NCI-H187 (cell line): ENCODE measurements around the gene CDR2L.
"Not testable (repeated sequence)": the region's sequence is repeated elsewhere in the genome, so short reads cannot be mapped to it uniquely, and the experiment has no call there.

Source experiments
- DNase-seq, 2 experiments: peaks; one replicate each; lab custom pipeline; 2025; lab: John Stamatoyannopoulos, UW

Gene CDR2L

GRCh38 chr17:75011401-75012095, 24.1 kb downstream of the CDR2L start:
- no peak for DNase-seq

- DNase-seq = no peak
These were observed 24.6 kb downstream of the CDR2L start for GRCh38 chr17:75012096-75012345.

- peak; percentile 53 to 66 for DNase-seq
These were observed 25.1 kb downstream of the CDR2L start, which contains the start of gene MRPL58 for GRCh38 chr17:75012346-75013091. Gene MRPL58, plus strand, starts transcription at chr17:75012670. Its CDS starts 17 bp downstream, at chr17:75012687.

GRCh38 chr17:75013092-75013559, 25.7 kb downstream of the CDR2L start:
- DNase-seq = no peak

- no peak for DNase-seq
These were observed 31.7 kb downstream of the CDR2L start for GRCh38 chr17:75019146-75019545.

GRCh38 chr17:75019710-75020109, 32.3 kb downstream of the CDR2L start:
- DNase-seq = no peak

GRCh38 chr17:75020331-75021110, 33.1 kb downstream of the CDR2L start:
- no peak for DNase-seq

GRCh38 chr17:75024686-75025397, 37.4 kb downstream of the CDR2L start:
- no peak for DNase-seq

GRCh38 chr17:75025398-75025734, 37.9 kb downstream of the CDR2L start:
- DNase-seq = not testable (repeated sequence)

GRCh38 chr17:75026650-75027049, 39.2 kb downstream of the CDR2L start:
- DNase-seq = not testable (repeated sequence)

- no peak for DNase-seq
These were observed 42.7 kb downstream of the CDR2L start for GRCh38 chr17:75030161-75030560.

- peak; percentile 30 to 59 for DNase-seq
These were observed 44.7 kb downstream of the CDR2L start for GRCh38 chr17:75031972-75032719.

- peak in 1 of 2 experiments; percentile 59 for DNase-seq
These were observed 45.4 kb downstream of the CDR2L start for GRCh38 chr17:75032720-75033280.

GRCh38 chr17:75033346-75034235, 46.2 kb downstream of the CDR2L start:
- peak; percentile 80 to 95 for DNase-seq

- DNase-seq = peak; percentile 83 to 88
These were observed 46.9 kb downstream of the CDR2L start for GRCh38 chr17:75034236-75034908.

- peak; percentile 16 to 62 for DNase-seq
These were observed 49.3 kb downstream of the CDR2L start for GRCh38 chr17:75036643-75037268.

GRCh38 chr17:75039238-75039637, 51.8 kb downstream of the CDR2L start:
- no peak for DNase-seq

GRCh38 chr17:75041656-75042280, 54.3 kb downstream of the CDR2L start:
- DNase-seq = no peak
